22Rv1 (cell line): ENCODE measurements around the gene UBALD1.

Source experiments
- CTCF ChIP-seq: fragments of 450-650 bp; IDR thresholded peaks from 2 replicates; pipeline ENCODE4 v1.5.1; 2017; ENCODE audit warnings: mild to moderate bottlenecking
- ZFX ChIP-seq: fragments of 450-650 bp; IDR thresholded peaks from 2 replicates; pipeline ENCODE4 v1.6.1; 2017; ENCODE audit warnings: antibody characterized with exemption, borderline replicate concordance

- no peak for TF ChIP-seq CTCF
- no peak for TF ChIP-seq ZFX
Observed at GRCh38 chr16:4586291-4586690, 28.4 kb downstream of the UBALD1 start.
